Measurements from ENCODE around the gene GOSR1.
"Not testable (repeated sequence)": the region's sequence is repeated elsewhere in the genome, so short reads cannot be mapped to it uniquely, and the experiment has no call there.

The GOSR1 gene

DNA sequence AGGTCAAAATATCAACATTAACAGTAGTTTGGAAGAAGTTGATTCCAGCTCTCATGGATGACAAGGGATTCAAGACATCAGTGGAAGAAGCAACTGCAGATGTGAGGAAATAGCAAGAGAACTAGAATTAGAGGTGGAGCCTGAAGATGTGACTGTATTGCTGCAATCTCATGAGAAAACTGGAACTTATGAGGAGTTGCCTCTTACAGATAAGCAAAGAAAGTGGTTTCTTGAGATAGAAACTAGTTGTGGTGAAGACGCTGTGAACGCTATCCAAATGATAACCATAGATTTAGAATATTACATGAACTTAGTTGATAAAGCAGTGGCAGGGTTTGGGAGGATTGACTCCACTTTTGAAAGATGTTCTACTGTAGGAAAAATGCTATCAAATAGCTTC is 67.8 kb downstream of the GOSR1 start:
- no peak for DNase-seq (ENCODE audit: low read depth, low spot score)

DNA sequence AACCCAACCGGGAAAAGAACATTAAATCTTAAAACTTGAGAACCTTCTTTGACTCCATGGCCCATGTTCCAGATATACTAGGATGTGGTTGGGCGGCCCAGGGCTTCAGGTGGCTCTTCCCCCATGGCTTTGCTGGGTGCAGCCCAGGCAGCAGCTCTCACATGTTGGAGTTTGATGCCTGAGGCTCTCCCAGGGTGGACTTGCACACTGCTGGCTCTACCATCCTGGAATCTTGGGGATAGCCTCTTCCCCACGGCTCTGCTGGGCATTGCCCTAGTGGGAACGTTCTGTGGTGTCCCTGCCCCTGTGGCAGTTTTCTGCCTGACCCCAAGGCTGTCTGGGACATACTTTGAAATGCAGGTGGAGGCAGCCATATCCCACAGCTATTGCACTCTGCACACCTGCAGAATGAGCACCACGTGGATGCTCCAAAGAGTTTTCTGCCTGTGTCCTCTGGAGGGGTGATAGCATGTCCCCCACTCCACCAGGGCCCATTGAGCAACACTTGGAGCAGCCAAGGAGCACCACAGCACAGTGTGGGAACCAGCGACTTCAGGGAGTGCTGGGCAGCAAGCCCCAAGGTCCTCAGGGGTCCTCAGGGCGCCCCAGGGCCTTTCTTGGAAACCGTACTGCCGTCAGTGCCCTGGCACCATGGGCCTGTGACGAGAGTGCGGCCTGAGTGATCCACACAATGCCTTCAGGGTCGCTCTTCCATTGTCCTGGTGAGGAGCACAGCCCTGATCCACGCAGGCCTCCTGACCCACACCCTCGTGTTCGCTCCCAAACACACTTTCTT is 70.8 kb downstream of the GOSR1 start:
- DNase-seq (ENCODE audit: low read depth, low spot score), result no peak

DNA sequence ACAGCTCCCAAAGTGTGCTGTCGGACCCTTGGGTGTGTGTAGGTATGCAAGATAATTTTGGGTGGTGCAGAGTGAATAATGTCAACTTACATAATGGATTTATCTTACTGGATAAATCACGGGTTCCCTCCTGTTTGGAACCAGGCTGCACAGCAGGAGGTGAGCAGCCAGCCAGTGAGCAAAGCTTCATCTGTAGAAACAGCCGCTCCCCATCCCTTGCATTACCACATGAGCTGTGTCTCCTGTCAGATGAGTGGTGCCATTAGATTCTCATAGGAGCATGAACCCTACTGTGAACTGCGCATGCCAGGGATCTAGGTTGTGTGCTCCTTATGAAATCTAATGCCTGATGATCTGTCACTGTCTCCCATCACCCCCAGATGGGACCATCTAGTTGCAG is 72.0 kb downstream of the GOSR1 start:
- DNase-seq (ENCODE audit: low read depth, low spot score), result not testable (repeated sequence)

DNA sequence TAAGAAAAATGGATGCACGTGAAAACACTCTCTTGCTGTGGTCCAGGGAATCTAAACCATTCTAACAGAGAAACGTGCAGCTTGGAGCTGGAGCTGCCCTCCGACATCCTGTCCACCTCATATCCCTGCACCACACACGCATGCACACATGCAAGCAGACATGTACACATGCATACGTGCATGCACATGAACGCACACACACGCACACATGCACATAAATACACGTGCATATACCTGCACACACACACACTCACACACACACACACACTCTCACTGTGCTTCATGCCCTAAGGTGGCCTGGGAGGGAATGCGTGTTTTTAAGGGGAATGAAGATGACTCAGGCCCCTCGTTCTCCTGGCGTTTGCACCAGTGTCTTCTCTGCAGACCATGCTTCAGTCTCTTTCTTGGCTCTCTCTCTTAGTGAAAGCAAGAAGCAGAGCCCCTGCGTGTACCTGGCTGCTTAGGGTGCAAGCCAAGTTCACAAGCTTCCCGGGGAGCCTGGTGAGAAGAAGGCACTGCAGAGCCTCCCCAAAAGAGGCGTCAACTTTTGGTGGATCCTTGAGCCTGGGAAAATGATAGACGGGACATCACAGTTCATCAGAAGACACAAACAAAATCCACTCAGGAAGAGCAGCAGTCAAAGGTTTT is 72.8 kb downstream of the GOSR1 start:
- DNase-seq (ENCODE audit: low read depth, low spot score), result no peak

DNA sequence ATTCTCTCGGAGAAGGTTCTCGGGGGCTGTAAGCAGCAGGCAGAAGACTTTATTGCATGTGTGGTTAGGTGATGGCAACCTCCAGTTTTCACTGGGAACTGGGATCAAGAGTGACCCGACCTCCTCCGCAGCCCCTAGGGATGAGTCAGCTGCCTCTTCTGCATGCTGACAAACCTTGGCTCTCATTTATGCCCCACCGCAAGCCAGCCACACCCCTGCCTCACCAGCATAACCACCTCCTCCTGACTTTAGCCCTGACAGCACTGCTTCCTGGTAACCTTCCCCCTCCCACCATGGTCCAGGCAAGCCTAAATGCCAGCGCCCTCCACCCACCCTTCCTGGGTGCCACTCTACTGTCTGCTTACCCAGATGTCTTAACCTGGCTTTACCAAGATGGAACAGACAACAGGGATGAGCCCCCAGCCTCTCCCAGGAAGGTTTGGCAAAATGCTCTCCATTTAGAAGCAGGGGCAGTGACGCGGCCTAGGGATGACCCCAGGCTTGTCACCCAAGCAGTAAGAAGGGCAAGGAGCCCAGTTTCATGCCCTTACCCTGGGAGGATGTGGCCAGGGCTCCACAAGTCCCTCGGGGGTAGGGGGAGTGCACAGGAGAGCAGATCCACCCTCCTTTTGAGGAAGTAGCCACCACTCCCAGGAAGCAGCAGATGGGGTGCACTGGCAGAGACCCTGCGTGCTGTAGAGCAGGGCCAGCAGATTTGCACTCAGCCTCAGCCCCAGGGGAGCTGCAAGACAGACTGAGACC is 73.5 kb downstream of the GOSR1 start:
- DNase-seq (ENCODE audit: low read depth, low spot score), result no peak

DNA sequence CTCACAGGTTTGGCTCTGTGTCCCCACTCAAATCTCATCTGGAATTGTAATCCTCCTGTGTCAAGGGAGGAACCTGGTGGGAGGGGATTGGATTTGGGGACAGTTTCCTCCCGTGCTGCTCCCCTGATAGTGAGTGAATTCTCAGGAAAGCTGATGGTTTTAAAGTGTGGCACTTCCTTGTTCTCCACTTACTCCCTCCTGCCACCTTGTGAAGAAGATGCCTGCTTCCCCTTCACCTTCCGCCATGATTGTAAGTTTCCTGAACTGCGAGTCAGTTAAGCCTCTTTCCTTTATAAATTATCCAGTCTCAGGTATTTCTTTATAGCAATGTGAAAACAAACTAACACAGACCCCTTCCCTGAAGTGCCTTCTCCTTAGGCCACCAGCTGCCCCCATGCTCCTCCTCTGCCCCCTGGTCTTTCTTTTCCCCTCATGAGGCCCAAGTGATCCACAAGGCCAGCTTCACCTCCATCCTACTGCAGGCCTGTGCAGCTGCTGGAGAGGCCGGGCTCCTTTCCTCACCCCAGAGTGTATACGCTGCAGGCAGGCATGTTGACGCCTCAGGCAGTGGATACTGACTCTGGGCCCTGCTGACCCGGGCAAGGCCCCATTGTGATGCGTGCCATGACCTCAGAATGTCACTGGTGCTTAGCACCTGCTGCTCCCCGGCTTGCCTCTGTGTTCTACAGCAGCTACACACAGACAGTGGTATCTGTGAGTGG is 74.2 kb downstream of the GOSR1 start:
- not testable (repeated sequence) for DNase-seq (ENCODE audit: low read depth, low spot score)

DNA sequence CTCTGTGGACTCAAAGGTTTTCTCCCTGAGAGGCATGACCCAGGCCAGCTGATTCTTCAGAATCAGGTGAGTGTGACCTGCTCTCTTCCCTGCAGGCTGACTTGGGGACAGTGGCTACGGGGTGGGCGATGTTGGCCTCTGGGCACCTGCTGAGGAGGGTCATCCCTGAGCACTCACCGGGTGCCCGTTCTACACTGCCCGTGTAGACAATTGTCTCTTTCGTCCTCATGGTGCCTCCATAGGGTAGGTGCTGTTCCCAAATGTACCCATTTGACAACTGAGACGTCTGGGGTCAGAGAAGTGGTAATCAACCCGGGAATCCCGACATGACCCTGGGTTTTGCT is 74.8 kb downstream of the GOSR1 start:
- DNase-seq (ENCODE audit: low read depth, low spot score), result no peak

DNA sequence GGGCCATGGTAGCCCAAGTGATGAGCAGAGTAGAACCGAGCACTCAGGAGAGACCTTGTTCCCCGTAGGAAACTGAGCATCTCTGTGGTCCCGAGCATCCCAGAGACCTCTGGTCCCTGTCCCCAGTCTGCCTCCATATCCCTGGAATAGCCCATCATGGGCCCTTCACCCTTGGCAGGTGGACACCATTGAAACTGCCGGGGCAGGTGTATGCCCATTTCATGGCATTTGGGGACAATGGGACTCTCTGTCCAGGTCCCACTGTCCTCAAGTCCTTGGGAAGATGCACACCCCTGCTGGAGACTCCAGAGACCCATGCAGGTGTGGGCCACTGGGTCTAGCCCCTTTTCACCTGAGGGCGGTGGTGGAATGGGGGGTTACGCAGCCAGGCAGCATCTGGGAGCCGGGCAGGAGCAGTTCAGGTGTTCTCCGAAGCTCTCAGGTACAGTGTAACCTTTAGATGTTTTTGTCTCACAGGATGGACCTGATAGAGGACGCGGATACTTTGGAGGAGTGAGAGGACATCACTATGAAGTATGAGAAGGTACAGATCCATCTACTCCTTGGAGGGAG is 75.9 kb downstream of the GOSR1 start:
- no peak for DNase-seq (ENCODE audit: low read depth, low spot score)

DNA sequence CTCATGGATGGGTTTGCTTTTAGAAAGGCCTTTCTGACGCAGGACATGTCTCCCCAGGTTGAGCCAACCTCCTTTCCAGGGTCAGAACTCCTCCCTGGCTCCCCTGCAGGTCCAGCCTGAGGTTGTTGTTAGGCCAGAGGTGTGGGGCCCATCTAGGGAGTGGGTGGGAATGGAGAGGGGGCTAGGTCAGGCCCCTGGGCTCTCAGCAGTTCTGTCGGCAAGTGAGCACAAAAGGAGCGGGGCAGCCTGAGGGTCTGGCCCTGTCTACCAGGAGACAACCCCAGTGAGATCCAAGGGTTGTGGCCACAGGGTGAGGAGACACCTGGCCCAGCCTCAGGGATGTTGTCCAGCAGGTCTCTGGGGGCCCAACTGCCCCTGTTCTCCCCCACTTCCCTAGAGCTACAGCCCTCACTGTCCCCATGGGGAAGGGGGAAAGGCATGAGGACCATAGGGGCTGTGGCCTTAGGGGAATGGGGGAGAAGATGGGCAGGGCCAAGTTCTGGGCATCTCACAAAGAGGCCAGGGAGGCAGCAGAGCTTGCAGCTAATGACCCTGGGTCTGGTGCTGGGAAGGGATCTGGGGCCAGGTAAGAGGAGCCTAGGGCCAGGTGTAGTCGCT is 76.7 kb downstream of the GOSR1 start:
- DNase-seq (ENCODE audit: low read depth, low spot score), result not testable (repeated sequence)

DNA sequence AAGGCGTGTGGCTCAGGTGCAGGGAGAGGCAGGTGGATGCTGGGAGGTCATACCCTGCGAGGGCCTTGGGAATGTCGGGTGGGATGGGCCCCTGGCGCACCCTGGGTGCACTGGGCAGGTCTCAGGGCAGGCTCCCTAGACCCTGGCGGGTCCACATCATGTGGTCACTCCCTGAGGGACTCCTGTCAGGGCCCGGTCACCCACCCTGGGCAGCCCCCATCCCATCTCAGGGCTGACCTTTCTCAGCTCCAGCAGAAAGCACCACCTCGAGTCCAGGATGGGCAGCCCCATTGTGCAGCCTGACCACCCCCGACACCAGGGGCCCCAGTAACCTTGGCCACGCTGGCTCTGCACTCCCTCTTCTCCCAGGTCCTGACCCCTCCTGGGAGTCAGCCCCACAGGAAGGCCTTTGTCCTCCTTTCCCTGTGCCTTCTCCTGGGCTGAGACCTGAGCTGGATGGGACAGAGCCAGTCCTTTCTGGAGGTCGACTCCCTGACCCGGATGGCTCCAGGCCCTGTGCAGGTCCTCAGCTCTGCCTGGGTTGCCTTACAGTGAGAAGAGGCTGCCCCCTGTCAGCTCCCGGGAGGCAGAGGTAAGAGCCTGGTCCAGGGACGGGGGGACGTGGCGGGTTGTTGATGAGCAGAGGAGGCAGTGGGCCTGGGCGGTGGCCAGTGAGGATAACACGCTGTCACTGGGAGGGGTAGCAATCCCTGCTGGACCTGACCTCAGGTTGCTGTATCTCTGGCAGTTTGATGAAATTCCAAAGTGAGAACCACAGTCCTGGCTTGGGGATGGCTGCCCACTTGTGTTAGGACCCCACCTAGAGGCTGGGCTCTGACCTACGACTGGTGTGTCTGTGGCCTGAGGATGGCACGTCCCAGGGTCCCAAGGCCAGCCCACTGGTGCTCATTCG is 77.9 kb downstream of the GOSR1 start:
- DNase-seq (ENCODE audit: low read depth, low spot score), result no peak

DNA sequence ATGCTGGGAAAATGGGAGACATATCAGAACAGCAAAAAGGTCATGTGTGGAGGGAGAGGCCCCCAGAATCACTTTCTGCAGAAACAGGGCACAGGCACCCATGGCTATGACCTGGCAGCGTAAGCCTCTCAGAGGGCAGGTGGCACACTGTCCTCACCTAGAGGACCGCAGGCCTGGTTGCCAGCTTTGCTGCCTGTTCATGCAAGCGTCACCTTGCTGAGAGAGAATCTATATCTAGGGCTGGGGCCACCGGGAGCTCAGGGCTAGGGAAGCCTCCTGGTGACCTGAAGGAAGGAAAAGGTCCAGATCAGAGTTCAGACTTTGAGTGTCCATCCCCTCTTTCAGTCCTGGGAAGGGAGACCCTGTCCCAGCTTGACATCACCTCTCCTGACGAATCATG is 78.7 kb downstream of the GOSR1 start:
- DNase-seq (ENCODE audit: low read depth, low spot score), result no peak

DNA sequence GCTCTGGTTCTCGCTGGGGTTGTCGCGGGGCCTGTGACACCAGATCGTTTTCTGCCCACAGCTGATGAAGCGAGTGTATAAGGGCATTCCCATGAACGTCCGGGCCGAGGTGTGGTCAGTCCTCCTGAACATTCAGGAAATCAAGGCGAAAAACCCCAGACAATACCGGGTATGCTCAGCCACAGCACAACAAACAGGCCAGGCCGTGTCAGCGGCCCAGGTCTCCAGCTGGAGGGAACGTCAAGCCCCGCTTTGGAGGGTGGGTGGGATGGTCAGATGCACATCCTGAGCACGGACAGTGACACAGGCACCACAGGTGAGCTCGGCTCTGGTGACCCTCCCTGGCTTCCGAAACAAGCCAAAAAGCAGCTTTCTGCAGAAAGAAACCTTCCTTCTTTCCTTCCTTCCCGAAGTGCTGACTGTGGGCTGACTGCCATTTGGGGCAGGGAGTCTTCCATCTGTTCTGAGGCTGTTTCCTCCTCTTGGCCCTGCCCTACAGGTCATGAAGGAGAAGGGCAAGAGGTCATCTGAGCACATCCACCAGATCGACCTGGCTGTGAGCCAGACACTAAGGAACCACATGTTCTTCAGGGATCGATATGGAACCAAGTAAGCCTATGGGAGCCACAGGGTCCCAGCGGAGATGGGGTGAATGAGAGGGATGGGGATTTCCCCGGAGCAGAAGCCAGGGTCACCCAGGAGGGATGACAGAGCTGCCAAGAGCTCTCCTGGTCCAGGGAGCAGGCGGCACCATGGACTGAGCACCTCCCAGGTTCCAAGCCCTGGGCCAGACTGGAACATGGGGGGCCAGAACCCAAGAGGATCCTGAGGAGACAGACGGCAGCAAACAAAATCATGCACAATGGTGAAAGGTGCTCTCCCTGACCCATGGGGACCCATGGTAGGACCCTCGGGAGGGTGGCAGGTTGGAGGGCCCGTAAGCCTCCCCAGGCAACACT is 79.4 kb downstream of the GOSR1 start:
- no peak for DNase-seq (ENCODE audit: low read depth, low spot score)

DNA sequence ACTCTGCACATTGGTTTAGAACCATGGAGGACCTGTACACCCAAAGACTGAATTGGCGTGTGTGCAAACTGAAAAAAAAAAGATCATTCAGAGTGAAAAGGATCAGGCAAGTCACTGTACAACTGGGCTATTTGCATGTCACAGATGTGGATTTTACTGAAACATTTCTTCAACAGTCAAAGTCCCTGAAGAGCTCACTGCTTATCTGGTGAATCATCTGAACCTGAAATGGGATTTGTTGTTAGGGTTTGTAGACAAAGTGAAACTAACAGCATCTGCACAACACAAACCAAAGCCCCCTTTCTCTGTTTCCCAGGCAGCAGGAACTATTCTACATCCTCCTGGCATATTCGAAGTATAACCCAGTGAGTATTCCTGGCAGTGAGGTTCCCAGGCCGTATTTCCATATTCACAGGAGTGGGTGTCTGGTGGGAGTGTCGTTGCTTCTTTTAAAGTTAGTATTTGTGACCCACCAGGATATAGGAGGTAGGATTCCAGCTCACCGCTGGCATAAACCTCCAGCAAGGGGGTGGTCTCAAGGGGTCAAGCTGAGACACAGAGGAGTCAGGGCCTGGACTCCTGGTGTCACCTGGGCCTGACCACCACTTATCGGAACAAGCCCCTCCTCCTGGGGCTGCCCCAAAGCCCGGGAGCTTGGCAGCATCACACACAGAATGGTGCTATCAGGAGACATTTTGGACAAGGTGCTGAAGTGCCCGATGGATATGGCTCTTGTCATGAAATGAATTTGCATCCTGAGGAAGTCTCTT is 80.9 kb downstream of the GOSR1 start:
- no peak for DNase-seq (ENCODE audit: low read depth, low spot score)

DNA sequence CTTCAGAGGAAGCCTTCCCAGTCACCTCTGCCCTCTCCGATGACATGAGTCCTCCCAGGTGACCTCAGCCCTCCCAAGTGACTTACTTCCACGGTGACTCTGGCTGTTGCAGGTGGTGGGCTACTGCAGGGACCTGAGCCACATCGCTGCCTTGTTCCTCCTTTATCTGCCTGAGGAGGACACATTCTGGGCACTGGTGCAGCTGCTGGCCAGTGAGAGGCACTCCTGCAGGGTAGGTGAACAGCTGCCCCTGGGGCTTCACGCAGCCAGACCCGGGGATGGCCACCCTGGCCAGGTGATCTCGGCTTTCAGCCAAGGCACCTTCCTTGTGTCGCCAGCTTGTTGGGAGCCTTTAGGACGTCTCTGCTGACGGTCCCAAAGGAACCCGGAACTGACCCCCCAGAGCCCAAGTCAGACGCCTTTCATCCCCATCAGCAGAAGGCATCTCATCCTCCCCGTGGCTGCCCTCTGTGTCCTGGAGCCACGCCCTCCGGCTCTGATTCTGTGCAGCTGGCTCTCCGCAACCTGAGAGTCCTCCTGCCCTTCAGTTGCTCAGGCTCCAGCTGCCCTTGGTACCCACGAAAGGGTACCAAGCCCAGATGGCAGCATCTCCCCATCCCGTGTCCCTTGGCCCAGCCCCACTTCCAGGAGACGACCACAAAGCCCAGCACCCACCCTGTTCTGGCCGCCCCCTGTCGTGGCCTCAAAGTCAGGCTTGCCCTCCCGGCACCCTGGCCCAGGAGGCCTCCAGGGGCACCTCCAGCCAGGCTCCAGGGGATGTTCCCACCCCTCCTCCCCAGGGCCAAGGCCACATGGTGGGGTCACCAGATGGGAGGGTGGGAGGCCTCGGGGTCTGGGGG is 81.7 kb downstream of the GOSR1 start:
- DNase-seq (ENCODE audit: low read depth, low spot score), result no peak

DNA sequence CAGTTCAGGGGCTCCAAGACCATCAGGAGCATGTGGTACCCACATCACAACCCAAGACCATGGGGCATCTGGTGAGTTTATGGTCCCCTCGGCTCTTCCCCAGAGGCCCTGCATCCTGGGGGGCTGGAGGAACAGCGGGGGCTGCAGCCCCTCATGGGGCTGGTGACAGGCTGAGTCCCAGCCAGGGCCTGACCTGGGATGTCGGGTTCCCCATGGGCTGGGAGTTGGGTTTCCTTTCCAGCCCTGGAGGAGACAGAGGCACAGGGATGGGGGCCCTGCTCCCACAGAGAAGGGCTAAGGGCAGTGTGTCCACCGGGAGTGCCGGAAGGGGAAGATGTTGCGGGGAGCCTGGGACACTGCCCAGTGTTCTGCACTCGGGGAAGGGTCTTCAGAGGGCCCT is 82.4 kb downstream of the GOSR1 start:
- DNase-seq (ENCODE audit: low read depth, low spot score), result no peak

DNA sequence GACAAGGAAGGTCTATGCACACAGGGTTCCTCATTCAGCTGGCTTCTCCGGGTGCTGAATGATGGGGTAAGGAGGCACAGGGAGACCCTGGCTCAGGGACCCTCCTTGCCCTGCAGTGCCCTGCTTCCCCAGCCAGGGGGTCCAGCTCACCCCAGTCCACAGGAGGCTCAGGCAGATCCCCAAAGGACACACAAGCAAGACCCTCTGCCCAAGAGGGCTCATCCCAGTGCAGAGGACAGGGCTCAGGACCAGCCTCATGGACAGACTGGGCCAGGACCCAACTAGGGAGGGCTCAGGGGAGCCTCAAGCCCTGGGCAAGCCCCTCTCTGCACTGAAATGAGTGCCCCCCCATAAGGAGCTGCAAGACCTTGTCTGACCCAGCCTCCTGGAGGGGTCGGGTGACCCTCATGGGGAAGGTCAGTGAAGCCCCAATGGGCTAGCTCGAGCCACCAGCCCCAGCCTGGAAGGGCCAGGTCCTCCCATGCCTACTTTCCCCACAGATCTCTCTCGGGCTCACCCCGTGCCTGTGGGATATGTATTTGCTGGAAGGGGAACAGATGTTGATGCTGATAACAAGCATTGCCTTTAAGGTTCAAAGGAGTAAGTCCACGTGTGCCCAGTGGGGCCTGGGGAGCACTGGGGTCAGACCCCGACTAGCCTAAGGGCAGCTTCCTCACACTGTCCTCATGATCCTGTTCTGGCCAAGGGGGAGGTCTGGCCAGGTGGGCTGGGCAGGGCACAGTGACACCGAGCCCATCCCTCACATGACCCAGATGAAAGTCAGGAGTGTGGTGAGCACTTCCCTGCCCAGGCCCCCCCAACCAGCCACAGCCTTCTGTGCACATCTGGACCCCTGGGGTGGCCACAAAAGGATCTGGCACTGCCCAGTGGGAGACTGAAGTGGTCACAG is 83.2 kb downstream of the GOSR1 start:
- not testable (repeated sequence) for DNase-seq (ENCODE audit: low read depth, low spot score)

Measured in smooth muscle cell of the brain vasculature (primary cell).